Activated CD4-positive, alpha-beta T cell treated with anti-CD3 and anti-CD28 coated beads, Interleukin-2, amount 50 U/mL, for 1 hour (primary cell): ENCODE data around the gene CAMK1D.
A peak's percentile ranks its signal among the peaks of the same experiment; 100 is the strongest.
"Not testable (repeated sequence)": the region's sequence is repeated elsewhere in the genome, so short reads cannot be mapped to it uniquely, and the experiment has no call there.

ENCODE experiments used
- DNase-seq: peaks from one replicate; pipeline ENCODE4 v3.0.0-alpha.2; 2020

The CAMK1D gene

GRCh38 chr10:12705943-12706342 lies 356.6 kb downstream of the CAMK1D start:
- no peak for DNase-seq

- no peak for DNase-seq
These were observed 358.3 kb downstream of the CAMK1D start for GRCh38 chr10:12707461-12708185.

GRCh38 chr10:12709000-12709401 lies 359.7 kb downstream of the CAMK1D start:
- DNase-seq, result no peak

- no peak for DNase-seq
These were observed 360.2 kb downstream of the CAMK1D start for GRCh38 chr10:12709521-12709963.

- no peak for DNase-seq
These were observed 360.8 kb downstream of the CAMK1D start for GRCh38 chr10:12710157-12710556.

GRCh38 chr10:12710594-12711349 lies 361.4 kb downstream of the CAMK1D start:
- peak; percentile 74 for DNase-seq

GRCh38 chr10:12711350-12711708 lies 362.0 kb downstream of the CAMK1D start:
- DNase-seq, result no peak

GRCh38 chr10:12712293-12712983 lies 363.1 kb downstream of the CAMK1D start:
- no peak for DNase-seq

GRCh38 chr10:12712984-12713316 lies 363.6 kb downstream of the CAMK1D start:
- not testable (repeated sequence) for DNase-seq

GRCh38 chr10:12716042-12716441 lies 366.7 kb downstream of the CAMK1D start:
- DNase-seq, result no peak

GRCh38 chr10:12717981-12718707 lies 368.8 kb downstream of the CAMK1D start:
- no peak for DNase-seq

- no peak for DNase-seq
These were observed 370.0 kb downstream of the CAMK1D start for GRCh38 chr10:12719365-12719764.

GRCh38 chr10:12720217-12720981 lies 371.1 kb downstream of the CAMK1D start:
- no peak for DNase-seq

GRCh38 chr10:12721334-12721733 lies 372.0 kb downstream of the CAMK1D start:
- DNase-seq, result no peak

- DNase-seq, result no peak
These were observed 373.9 kb downstream of the CAMK1D start for GRCh38 chr10:12723220-12723619.

GRCh38 chr10:12724807-12725579 lies 375.6 kb downstream of the CAMK1D start:
- no peak for DNase-seq

GRCh38 chr10:12725580-12725888 lies 376.2 kb downstream of the CAMK1D start:
- not testable (repeated sequence) for DNase-seq

- no peak for DNase-seq
These were observed 377.9 kb downstream of the CAMK1D start for GRCh38 chr10:12726971-12727831.

GRCh38 chr10:12727832-12728215 lies 378.5 kb downstream of the CAMK1D start:
- DNase-seq, result no peak

- DNase-seq, result no peak
These were observed 379.1 kb downstream of the CAMK1D start for GRCh38 chr10:12728494-12728893.

GRCh38 chr10:12729885-12730284 lies 380.5 kb downstream of the CAMK1D start:
- no peak for DNase-seq
